Measurements from ENCODE around the gene MAT2B. TPM values are rescaled to one million over a fixed set of nuclear protein-coding genes. Genes with fewer than 3 reads are reported as not detected.

The MAT2B gene
- total and polyA plus RNA-seq, 2 of the 13 experiments (the other 11 are each of a cell fraction or from before 2014, with no cell fraction given), result 20.2 to 37.1 TPM

DNA sequence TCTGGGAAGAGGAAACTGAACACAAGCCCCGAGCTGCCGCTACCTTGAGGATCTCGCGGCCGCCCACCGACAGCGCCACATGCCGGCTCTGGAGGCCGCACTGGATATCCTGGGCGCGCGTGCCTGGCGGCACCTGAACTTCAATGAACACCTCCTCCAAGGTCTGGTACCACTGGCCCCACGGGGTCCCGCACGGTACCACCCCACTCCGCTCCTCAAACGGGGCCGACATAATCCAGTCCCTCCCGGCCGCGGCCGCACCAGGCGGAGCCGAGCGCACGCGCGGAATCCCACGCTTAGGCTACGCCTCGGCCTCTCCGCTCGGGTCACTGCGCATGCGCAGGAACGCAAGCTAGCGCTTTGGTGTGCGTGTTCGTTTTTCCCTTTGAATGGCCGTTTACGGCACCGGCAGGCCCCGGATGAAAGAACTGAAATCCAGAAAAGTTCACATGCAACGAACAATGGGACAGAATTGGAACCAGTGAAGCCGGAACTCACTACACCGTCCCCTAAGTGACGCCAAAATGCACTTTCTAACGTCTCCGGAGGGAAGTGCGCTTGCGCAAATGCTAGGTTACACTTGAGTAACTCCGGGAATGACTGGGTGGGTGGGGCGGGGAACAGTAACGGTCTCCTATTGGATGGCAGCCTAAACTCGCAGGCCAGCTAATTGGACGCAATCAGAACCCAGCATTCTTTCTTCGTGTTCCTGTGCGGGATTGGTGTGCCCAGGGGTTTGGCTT lies 45.4 kb upstream of the MAT2B start, which contains the start of gene NUDCD2 (continued):
- no peak for TF ChIP-seq SRF (IDR thresholded peaks at IDR 0.05; ENCODE audit: low read depth, low read length)
- TF ChIP-seq, protein P1, sequence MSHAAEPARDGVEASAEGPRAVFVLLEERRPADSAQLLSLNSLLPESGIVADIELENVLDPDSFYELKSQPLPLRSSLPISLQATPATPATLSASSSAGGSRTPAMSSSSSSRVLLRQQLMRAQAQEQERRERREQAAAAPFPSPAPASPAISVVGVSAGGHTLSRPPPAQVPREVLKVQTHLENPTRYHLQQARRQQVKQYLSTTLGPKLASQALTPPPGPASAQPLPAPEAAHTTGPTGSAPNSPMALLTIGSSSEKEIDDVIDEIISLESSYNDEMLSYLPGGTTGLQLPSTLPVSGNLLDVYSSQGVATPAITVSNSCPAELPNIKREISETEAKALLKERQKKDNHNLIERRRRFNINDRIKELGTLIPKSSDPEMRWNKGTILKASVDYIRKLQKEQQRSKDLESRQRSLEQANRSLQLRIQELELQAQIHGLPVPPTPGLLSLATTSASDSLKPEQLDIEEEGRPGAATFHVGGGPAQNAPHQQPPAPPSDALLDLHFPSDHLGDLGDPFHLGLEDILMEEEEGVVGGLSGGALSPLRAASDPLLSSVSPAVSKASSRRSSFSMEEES (CRISPR knock-in tag; IDR thresholded peaks at IDR 0.05), result peak; percentile 51; the same call in 1 of the 2 replicates
- TF ChIP-seq HES4 (CRISPR knock-in tag; IDR thresholded peaks at IDR 0.05; ENCODE audit: borderline replicate concordance), result no peak
- peak; percentile 82; the same call in 1 of the 2 replicates for TF ChIP-seq ZNF839 (CRISPR knock-in tag; IDR thresholded peaks at IDR 0.05; ENCODE audit: borderline replicate concordance)
- no peak for TF ChIP-seq TSC22D2 (CRISPR knock-in tag; IDR thresholded peaks at IDR 0.05; ENCODE audit: borderline replicate concordance)
- TF ChIP-seq, protein P2, sequence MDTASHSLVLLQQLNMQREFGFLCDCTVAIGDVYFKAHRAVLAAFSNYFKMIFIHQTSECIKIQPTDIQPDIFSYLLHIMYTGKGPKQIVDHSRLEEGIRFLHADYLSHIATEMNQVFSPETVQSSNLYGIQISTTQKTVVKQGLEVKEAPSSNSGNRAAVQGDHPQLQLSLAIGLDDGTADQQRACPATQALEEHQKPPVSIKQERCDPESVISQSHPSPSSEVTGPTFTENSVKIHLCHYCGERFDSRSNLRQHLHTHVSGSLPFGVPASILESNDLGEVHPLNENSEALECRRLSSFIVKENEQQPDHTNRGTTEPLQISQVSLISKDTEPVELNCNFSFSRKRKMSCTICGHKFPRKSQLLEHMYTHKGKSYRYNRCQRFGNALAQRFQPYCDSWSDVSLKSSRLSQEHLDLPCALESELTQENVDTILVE (CRISPR knock-in tag; IDR thresholded peaks at IDR 0.05), result no peak
- TF ChIP-seq, protein P3, sequence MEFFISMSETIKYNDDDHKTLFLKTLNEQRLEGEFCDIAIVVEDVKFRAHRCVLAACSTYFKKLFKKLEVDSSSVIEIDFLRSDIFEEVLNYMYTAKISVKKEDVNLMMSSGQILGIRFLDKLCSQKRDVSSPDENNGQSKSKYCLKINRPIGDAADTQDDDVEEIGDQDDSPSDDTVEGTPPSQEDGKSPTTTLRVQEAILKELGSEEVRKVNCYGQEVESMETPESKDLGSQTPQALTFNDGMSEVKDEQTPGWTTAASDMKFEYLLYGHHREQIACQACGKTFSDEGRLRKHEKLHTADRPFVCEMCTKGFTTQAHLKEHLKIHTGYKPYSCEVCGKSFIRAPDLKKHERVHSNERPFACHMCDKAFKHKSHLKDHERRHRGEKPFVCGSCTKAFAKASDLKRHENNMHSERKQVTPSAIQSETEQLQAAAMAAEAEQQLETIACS (CRISPR knock-in tag; IDR thresholded peaks at IDR 0.05), result peak; percentile 46; the same call in 1 of the 2 replicates
- TF ChIP-seq, protein P4, sequence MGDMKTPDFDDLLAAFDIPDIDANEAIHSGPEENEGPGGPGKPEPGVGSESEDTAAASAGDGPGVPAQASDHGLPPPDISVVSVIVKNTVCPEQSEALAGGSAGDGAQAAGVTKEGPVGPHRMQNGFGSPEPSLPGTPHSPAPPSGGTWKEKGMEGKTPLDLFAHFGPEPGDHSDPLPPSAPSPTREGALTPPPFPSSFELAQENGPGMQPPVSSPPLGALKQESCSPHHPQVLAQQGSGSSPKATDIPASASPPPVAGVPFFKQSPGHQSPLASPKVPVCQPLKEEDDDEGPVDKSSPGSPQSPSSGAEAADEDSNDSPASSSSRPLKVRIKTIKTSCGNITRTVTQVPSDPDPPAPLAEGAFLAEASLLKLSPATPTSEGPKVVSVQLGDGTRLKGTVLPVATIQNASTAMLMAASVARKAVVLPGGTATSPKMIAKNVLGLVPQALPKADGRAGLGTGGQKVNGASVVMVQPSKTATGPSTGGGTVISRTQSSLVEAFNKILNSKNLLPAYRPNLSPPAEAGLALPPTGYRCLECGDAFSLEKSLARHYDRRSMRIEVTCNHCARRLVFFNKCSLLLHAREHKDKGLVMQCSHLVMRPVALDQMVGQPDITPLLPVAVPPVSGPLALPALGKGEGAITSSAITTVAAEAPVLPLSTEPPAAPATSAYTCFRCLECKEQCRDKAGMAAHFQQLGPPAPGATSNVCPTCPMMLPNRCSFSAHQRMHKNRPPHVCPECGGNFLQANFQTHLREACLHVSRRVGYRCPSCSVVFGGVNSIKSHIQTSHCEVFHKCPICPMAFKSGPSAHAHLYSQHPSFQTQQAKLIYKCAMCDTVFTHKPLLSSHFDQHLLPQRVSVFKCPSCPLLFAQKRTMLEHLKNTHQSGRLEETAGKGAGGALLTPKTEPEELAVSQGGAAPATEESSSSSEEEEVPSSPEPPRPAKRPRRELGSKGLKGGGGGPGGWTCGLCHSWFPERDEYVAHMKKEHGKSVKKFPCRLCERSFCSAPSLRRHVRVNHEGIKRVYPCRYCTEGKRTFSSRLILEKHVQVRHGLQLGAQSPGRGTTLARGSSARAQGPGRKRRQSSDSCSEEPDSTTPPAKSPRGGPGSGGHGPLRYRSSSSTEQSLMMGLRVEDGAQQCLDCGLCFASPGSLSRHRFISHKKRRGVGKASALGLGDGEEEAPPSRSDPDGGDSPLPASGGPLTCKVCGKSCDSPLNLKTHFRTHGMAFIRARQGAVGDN (CRISPR knock-in tag; IDR thresholded peaks at IDR 0.05), result peak; percentile 98
- TF ChIP-seq ZBTB42 (CRISPR knock-in tag; IDR thresholded peaks at IDR 0.05), result no peak
- TF ChIP-seq ZZZ3 (CRISPR knock-in tag; IDR thresholded peaks at IDR 0.05; ENCODE audit: borderline replicate concordance), result peak; percentile 81; the same call in 1 of the 2 replicates
- TF ChIP-seq ZNF563 (CRISPR knock-in tag; IDR thresholded peaks at IDR 0.05), result no peak; the same call in 1 of the 2 replicates
- peak; percentile 29; the same call in 1 of the 2 replicates for TF ChIP-seq ZNF44 (CRISPR knock-in tag; IDR thresholded peaks at IDR 0.05)
- TF ChIP-seq ZNF674 (CRISPR knock-in tag; IDR thresholded peaks at IDR 0.05; ENCODE audit: low read depth), result no peak
- TF ChIP-seq ZNF749 (CRISPR knock-in tag; IDR thresholded peaks at IDR 0.05; ENCODE audit: borderline replicate concordance), result no peak
- no peak for TF ChIP-seq SMC3 (IDR thresholded peaks at IDR 0.05; ENCODE audit: low read length)
- 0 out of 2 replicates have a peak, but pooled peaks have one; percentile 82 for TF ChIP-seq ZNF619 (CRISPR knock-in tag; IDR thresholded peaks at IDR 0.05)
- peak; percentile 88 for TF ChIP-seq ZNF225 (CRISPR knock-in tag; IDR thresholded peaks at IDR 0.05)
- TF ChIP-seq ZBTB21 (CRISPR knock-in tag; IDR thresholded peaks at IDR 0.05), result peak; percentile 95
- 0 out of 4 replicates have a peak, but pooled peaks of 1 of the 2 experiments have one; percentile 54 for TF ChIP-seq KLF16 (CRISPR knock-in tag; IDR thresholded peaks at IDR 0.05)
- TF ChIP-seq ZNF557 (CRISPR knock-in tag; IDR thresholded peaks at IDR 0.05), result no peak
- TF ChIP-seq ZNF264 (CRISPR knock-in tag; IDR thresholded peaks at IDR 0.05), result peak; percentile 68; the same call in 1 of the 2 replicates
- TF ChIP-seq SAFB2 (CRISPR knock-in tag; IDR thresholded peaks at IDR 0.05; ENCODE audit: borderline replicate concordance, low read depth), result no peak
